ENCODE results near the gene ZNF124.
"Not testable (repeated sequence)": the region's sequence is repeated elsewhere in the genome, so short reads cannot be mapped to it uniquely, and the experiment has no call there.

The ZNF124 gene

DNA sequence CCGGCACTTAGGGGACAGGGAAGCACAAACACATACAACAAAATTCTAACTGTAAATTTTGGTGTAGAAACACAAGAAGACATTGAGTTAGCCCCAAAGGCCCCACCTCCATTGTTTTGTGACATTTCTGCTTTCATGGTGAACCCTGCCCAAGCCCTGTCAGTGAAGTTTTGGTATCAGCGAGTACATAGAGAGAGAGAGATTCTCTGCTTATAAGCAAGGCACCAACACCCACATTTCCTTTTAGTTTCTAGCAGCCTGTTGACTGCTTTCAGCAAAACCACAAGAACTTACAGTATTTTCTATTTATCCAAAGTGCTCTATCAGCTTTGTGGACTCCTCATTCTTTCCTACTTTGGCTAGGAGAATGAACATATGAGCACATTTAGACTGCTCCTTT is 24.0 kb downstream of the ZNF124 start:
- no peak overlapping the region for H3K9ac ChIP-seq (ENCODE audit: low read length)
- no peaks in the 10 kb centered on the region for H3K27me3 ChIP-seq (ENCODE audit: insufficient read depth, low read length)
- no peaks in the 10 kb centered on the region for H3K9me2 ChIP-seq (ENCODE audit: low read depth, low read length)
- H2AFZ ChIP-seq (ENCODE audit: low read length) = no peak overlapping the region
- H3K27ac ChIP-seq (ENCODE audit: low read depth, low read length, poor library complexity, severe bottlenecking) = no peak overlapping the region
- peaks cover 43% of the 10 kb centered on the region for H3K9me3 ChIP-seq (ENCODE audit: low read length)
- no peaks in the 10 kb centered on the region for H3K79me2 ChIP-seq (ENCODE audit: insufficient read depth, low read length)
- no peaks in the 10 kb centered on the region for H4K20me1 ChIP-seq (ENCODE audit: insufficient read depth, low read length)
- TF ChIP-seq EZH2 (IDR thresholded peaks at IDR 0.05; ENCODE audit: borderline replicate concordance, low read length) = no peak
- TF ChIP-seq, protein P1, sequence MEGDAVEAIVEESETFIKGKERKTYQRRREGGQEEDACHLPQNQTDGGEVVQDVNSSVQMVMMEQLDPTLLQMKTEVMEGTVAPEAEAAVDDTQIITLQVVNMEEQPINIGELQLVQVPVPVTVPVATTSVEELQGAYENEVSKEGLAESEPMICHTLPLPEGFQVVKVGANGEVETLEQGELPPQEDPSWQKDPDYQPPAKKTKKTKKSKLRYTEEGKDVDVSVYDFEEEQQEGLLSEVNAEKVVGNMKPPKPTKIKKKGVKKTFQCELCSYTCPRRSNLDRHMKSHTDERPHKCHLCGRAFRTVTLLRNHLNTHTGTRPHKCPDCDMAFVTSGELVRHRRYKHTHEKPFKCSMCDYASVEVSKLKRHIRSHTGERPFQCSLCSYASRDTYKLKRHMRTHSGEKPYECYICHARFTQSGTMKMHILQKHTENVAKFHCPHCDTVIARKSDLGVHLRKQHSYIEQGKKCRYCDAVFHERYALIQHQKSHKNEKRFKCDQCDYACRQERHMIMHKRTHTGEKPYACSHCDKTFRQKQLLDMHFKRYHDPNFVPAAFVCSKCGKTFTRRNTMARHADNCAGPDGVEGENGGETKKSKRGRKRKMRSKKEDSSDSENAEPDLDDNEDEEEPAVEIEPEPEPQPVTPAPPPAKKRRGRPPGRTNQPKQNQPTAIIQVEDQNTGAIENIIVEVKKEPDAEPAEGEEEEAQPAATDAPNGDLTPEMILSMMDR (IDR thresholded peaks at IDR 0.05; ENCODE audit: low read length) = no peak
- H3K36me3 ChIP-seq (ENCODE audit: insufficient read depth, low read length) = peaks cover 36% of the 10 kb centered on the region
- no peak overlapping the region for H3K4me2 ChIP-seq (ENCODE audit: low read length)
- H3K4me1 ChIP-seq (ENCODE audit: insufficient read depth, low read length, severe bottlenecking) = no peaks in the 10 kb centered on the region
- no peak overlapping the region for H3K4me3 ChIP-seq (ENCODE audit: low read depth, low read length, poor library complexity, severe bottlenecking)
- no peaks in the 10 kb centered on the region for H3F3A ChIP-seq (ENCODE audit: insufficient read depth, low read length)

DNA sequence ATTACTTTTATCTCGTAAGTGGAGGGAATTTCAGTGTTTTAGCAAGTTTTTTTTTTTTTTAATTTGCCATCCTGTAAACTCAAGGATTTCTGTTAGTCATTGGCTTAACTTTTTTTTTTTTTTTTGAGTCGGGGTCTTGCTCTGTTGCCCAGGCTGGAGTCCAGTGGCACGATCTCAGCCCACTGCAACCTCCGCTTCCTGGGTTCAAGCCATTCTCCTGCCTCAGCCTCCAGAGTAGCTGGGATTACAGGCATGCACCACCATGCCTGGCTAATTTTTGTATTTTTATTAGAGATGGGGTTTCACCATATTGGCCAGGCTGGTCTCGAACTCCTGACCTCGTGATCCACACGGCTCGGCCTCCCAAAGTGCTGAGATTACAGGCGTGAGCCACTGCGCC is 24.7 kb downstream of the ZNF124 start:
- H3K36me3 ChIP-seq (ENCODE audit: insufficient read depth, low read length) = peaks cover 32% of the 10 kb centered on the region
- H3K9me3 ChIP-seq (ENCODE audit: low read length) = peaks cover 43% of the 10 kb centered on the region
- H3K9ac ChIP-seq (ENCODE audit: low read length); H3F3A ChIP-seq (ENCODE audit: insufficient read depth, low read length); H3K4me3 ChIP-seq (ENCODE audit: low read depth, low read length, poor library complexity, severe bottlenecking); H2AFZ ChIP-seq (ENCODE audit: low read length); H3K4me1 ChIP-seq (ENCODE audit: insufficient read depth, low read length, severe bottlenecking); H3K27me3 ChIP-seq (ENCODE audit: insufficient read depth, low read length); H3K4me2 ChIP-seq (ENCODE audit: low read length); H3K27ac ChIP-seq (ENCODE audit: low read depth, low read length, poor library complexity, severe bottlenecking); H3K79me2 ChIP-seq (ENCODE audit: insufficient read depth, low read length); H3K9me2 ChIP-seq (ENCODE audit: low read depth, low read length); H4K20me1 ChIP-seq (ENCODE audit: insufficient read depth, low read length): not testable (repeated sequence)

DNA sequence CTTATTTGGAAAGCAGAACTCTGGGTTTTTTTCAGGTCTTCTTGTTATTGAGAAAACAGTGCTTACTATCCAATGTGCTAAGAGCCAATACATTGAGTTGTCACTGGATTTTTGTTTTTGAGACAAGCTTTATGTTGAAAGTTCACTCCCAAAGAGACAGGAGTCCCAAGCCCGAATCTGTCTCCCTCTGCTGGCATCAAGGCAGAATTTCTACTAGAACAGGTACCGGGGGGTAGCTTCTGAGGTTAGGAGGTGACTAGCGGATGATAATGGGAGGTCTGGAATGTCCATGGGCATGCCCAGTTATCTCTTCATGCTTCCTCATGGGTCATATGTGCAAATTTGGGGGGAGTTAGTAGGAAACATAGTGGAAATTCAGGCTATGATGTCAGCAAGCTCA is 25.1 kb downstream of the ZNF124 start:
- H3K4me3 ChIP-seq (ENCODE audit: low read depth, low read length, poor library complexity, severe bottlenecking) = no peak overlapping the region
- H3K4me2 ChIP-seq (ENCODE audit: low read length) = no peak overlapping the region
- no peaks in the 10 kb centered on the region for H4K20me1 ChIP-seq (ENCODE audit: insufficient read depth, low read length)
- H3K27me3 ChIP-seq (ENCODE audit: insufficient read depth, low read length) = no peaks in the 10 kb centered on the region
- peaks cover 27% of the 10 kb centered on the region for H3K36me3 ChIP-seq (ENCODE audit: insufficient read depth, low read length)
- H3K9me2 ChIP-seq (ENCODE audit: low read depth, low read length) = no peaks in the 10 kb centered on the region
- H3K4me1 ChIP-seq (ENCODE audit: insufficient read depth, low read length, severe bottlenecking) = no peaks in the 10 kb centered on the region
- H3K9ac ChIP-seq (ENCODE audit: low read length) = no peak overlapping the region
- TF ChIP-seq, protein P1 (IDR thresholded peaks at IDR 0.05; ENCODE audit: low read length) = peak; percentile 33
- no peak for TF ChIP-seq EZH2 (IDR thresholded peaks at IDR 0.05; ENCODE audit: borderline replicate concordance, low read length)
- no peak overlapping the region for H3K27ac ChIP-seq (ENCODE audit: low read depth, low read length, poor library complexity, severe bottlenecking)
- H3K79me2 ChIP-seq (ENCODE audit: insufficient read depth, low read length) = no peaks in the 10 kb centered on the region
- no peaks in the 10 kb centered on the region for H3F3A ChIP-seq (ENCODE audit: insufficient read depth, low read length)
- peaks cover 44% of the 10 kb centered on the region for H3K9me3 ChIP-seq (ENCODE audit: low read length)
- no peak overlapping the region for H2AFZ ChIP-seq (ENCODE audit: low read length)

DNA sequence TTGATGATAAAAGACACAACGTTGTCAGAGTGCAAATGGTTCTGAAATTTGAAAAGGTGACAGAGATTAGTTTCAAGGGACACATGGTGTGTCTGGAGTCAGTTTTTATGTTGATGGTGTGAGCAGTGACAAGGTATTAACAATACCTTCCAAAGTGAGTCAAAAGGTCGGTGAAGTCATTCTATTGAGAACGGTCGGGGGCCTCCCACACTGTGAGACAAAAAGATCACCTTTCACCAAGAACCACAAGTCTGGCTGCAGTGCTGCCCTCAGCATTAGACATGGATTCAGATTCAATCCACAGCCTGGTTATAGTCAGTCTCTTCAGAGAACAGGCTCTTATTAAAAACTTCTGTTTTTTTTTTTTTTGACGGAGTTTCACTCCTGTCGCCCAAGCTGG is 26.5 kb downstream of the ZNF124 start:
- Histone ChIP-seq H3K4me3 (ENCODE audit: low read depth, low read length, poor library complexity, severe bottlenecking) (no peak overlapping the region), H4K20me1 (ENCODE audit: insufficient read depth, low read length) (no peaks in the 10 kb centered on the region), H3F3A (ENCODE audit: insufficient read depth, low read length) (no peaks in the 10 kb centered on the region), H3K9me2 (ENCODE audit: low read depth, low read length) (no peaks in the 10 kb centered on the region), H3K4me2 (ENCODE audit: low read length) (no peak overlapping the region), H3K4me1 (ENCODE audit: insufficient read depth, low read length, severe bottlenecking) (no peaks in the 10 kb centered on the region), H3K9me3 (ENCODE audit: low read length) (peaks cover 51% of the 10 kb centered on the region), H3K9ac (ENCODE audit: low read length) (no peak overlapping the region), H3K36me3 (ENCODE audit: insufficient read depth, low read length) (peaks cover 23% of the 10 kb centered on the region), H3K27ac (ENCODE audit: low read depth, low read length, poor library complexity, severe bottlenecking) (no peak overlapping the region), H3K27me3 (ENCODE audit: insufficient read depth, low read length) (no peaks in the 10 kb centered on the region), H3K79me2 (ENCODE audit: insufficient read depth, low read length) (no peaks in the 10 kb centered on the region), H2AFZ (ENCODE audit: low read length) (no peak overlapping the region)
- TF ChIP-seq, protein P1 (IDR thresholded peaks at IDR 0.05; ENCODE audit: low read length) = no peak
- no peak for TF ChIP-seq EZH2 (IDR thresholded peaks at IDR 0.05; ENCODE audit: borderline replicate concordance, low read length)

DNA sequence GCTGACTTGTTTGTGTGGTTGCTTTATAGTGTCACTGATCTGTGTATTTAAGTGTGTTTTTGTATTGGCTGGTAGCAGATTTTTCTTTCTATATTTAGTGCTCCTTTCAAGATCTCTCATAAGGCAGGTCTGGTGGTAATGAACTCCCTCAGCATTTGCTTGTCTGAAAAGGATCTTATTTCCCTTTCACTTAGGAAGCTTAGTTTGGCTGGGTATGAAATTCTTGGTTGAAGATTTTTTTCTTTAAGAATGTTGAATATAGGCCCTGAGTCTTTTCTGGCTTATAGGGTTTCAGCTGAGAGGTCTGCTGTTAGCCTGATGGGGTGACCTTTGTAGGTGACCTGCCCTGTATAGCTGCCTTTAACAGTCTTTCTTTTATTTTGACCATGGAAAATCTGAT is 32.3 kb downstream of the ZNF124 start:
- H3K9ac ChIP-seq (ENCODE audit: low read length); H3K27ac ChIP-seq (ENCODE audit: low read depth, low read length, poor library complexity, severe bottlenecking); H3F3A ChIP-seq (ENCODE audit: insufficient read depth, low read length); H3K4me1 ChIP-seq (ENCODE audit: insufficient read depth, low read length, severe bottlenecking); H3K4me2 ChIP-seq (ENCODE audit: low read length); H3K79me2 ChIP-seq (ENCODE audit: insufficient read depth, low read length); H3K4me3 ChIP-seq (ENCODE audit: low read depth, low read length, poor library complexity, severe bottlenecking); H2AFZ ChIP-seq (ENCODE audit: low read length); H3K9me2 ChIP-seq (ENCODE audit: low read depth, low read length); H3K27me3 ChIP-seq (ENCODE audit: insufficient read depth, low read length); H4K20me1 ChIP-seq (ENCODE audit: insufficient read depth, low read length); H3K36me3 ChIP-seq (ENCODE audit: insufficient read depth, low read length): not testable (repeated sequence)
- H3K9me3 ChIP-seq (ENCODE audit: low read length) = peaks cover 35% of the 10 kb centered on the region

All from OCI-LY1 (cell line).